Spleen (tissue), 7 donors: ENCODE data around the gene KIF2B.

Experiments used
- CTCF ChIP-seq, 11 experiments: fragments of 200-600 bp in 7 of 11; fragments of 450-650 bp in 4 of 11; sonication (generic) in 4 of 11; IDR thresholded peaks in 8 of 11; conservative IDR thresholded peaks in 3 of 11; 1 replicate in 7 of 11; 2 replicates in 4 of 11; pipeline versions ENCODE4 v1.4.0 to v1.8.0; 2016 to 2021; ENCODE audit warnings: antibody characterized with exemption in 11 of 11, inconsistent platforms in 4 of 11, mild to moderate bottlenecking in 1 of 11
- POLR2A ChIP-seq, 3 donors: fragments of 450-650 bp; IDR thresholded peaks; one replicate each; pipeline ENCODE4 v1.5.1; 2017; ENCODE audit warnings: antibody characterized with exemption in 3 of 3, mild to moderate bottlenecking in 1 of 3
- POLR2AphosphoS5 ChIP-seq, 3 donors: sonication (generic); formaldehyde crosslinking; IDR thresholded peaks; one replicate each; pipeline ENCODE4 v1.5.1; 2017; ENCODE audit warnings: antibody characterized with exemption in 3 of 3
- donor health status: DM: no; HTN: no; CAD: no; lungs with moderate emphysema.
- donor health status: DM: no; HTN: no; CAD: no.
- donor health status: DM: no; HTN: no; CAD: no.

DNA sequence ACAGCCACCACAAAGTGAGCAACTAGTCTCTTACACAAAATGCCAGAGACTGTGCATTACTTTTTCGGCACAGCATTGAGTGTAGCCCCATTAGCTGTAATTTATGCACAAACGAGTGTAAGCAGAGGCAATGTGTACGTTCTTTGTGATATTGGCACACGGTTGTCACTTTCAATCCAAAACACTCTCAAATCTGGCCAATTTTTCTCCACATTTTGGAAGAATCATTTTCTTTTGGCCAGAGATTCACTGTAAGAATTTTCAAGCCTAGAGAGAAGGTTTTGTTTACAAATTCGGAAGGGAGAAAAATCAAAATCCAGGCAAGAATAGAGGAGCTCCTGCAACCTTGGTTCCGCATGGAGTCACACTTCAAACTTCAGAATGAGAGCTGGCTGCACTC is 15.4 kb upstream of the KIF2B start:
- TF ChIP-seq POLR2AphosphoS5 (IDR thresholded peaks at IDR 0.05), result no peak
- no peak for TF ChIP-seq CTCF (IDR thresholded peaks at IDR 0.05 in 8 of 11, conservative IDR thresholded peaks at IDR 0.05 in 3 of 11)
- TF ChIP-seq POLR2A (IDR thresholded peaks at IDR 0.05), result no peak
